GM12865 (cell line): ENCODE results near the gene PSPN.
"Not testable (repeated sequence)": the region's sequence is repeated elsewhere in the genome, so short reads cannot be mapped to it uniquely, and the experiment has no call there.

Experiments used
- DNase-seq: peaks from one replicate; pipeline ENCODE4 v3.0.0; 2010; ENCODE audit warnings: low read depth
- H3K4me3 ChIP-seq: 2 replicates; pipeline ENCODE4 v1.5.1; 2011; ENCODE audit warnings: mild to moderate bottlenecking, low read depth, low read length, control low read depth
- CTCF ChIP-seq: IDR thresholded peaks from 2 replicates; pipeline ENCODE4 v1.5.1; 2011; ENCODE audit warnings: low read length, control low read depth, low read depth, inconsistent platforms; ENCODE audit not compliant: insufficient read depth; ENCODE audit errors: missing control alignments

Gene PSPN

GRCh38 chr19:6372594-6373095 is 3.1 kb downstream of the PSPN start, which contains the start of gene ALKBH7:
ALKBH7 (plus strand) TSS chr19:6372794; CDS start chr19:6372821, 27 bp downstream.
- DNase-seq: peak; percentile 100
- peak within 1 kb of the TSS; percentile 89 for H3K4me3 ChIP-seq
- TF ChIP-seq CTCF: no peak

- no peak for DNase-seq
- no peak overlapping the region for H3K4me3 ChIP-seq
- TF ChIP-seq CTCF: no peak
These were observed 11.4 kb downstream of the PSPN start for GRCh38 chr19:6364353-6364752.

GRCh38 chr19:6362351-6362801 is 13.4 kb downstream of the PSPN start:
- no peak for TF ChIP-seq CTCF
- H3K4me3 ChIP-seq: peak overlapping the region; percentile 92
- DNase-seq: no peak

GRCh38 chr19:6362027-6362350 is 13.7 kb downstream of the PSPN start:
- peak overlapping the region; percentile 92 for H3K4me3 ChIP-seq
- TF ChIP-seq CTCF: no peak
- DNase-seq: no peak

- H3K4me3 ChIP-seq: peak overlapping the region; percentile 92
- DNase-seq: not testable (repeated sequence)
These were observed 14.9 kb downstream of the PSPN start for GRCh38 chr19:6360857-6361216.

- H3K4me3 ChIP-seq, DNase-seq: not testable (repeated sequence)
These were observed 15.3 kb downstream of the PSPN start for GRCh38 chr19:6360445-6360844.

GRCh38 chr19:6359568-6360341 is 16.0 kb downstream of the PSPN start:
- no peak for DNase-seq
- H3K4me3 ChIP-seq: no peak overlapping the region
- no peak for TF ChIP-seq CTCF

- no peak for DNase-seq
- TF ChIP-seq CTCF: no peak
- no peak overlapping the region for H3K4me3 ChIP-seq
These were observed 17.7 kb downstream of the PSPN start for GRCh38 chr19:6358003-6358402.
